ENCODE measurements around the gene TMEM179. TPM values are rescaled to one million over a fixed set of nuclear protein-coding genes. Genes with fewer than 3 reads are reported as not detected.

TMEM179 gene
- total RNA-seq, 1 experiment from 2014 or later, result not detected

DNA sequence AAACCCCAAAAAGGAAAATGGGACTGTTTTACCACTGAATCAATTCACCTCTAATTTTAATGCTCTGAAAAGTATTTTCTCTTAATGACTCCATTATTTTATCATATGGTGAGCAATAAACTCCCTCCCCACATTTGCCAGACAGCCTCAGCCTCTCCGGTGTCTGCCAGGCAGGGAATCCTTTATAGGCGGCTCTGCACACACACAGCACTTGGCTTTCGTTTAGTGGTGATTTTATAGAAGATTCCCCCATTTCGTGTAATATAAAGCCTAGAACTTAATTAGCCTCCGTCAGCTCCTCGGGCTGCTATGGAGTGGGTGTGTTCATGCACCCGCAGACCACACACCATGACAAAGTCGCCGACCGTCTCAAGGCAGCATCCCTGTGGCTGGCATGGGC, 35.1 kb downstream of the TMEM179 start:
- Histone ChIP-seq H3K9ac (ENCODE audit: low read length) (no peak overlapping the region), H4K20me1 (ENCODE audit: low read length) (no peaks in the 10 kb centered on the region), H3K9me2 (replicated peaks; ENCODE audit: low read length) (no peaks in the 10 kb centered on the region), H3K36me3 (ENCODE audit: low read depth, low read length) (no peaks in the 10 kb centered on the region), H3K4me3 (ENCODE audit: low read length) (no peak overlapping the region), H2AFZ (ENCODE audit: low read length) (no peak overlapping the region), H3F3A (ENCODE audit: low read length, unreplicated experiment) (no peaks in the 10 kb centered on the region), H3K27ac (ENCODE audit: low read length) (no peak overlapping the region), H3K27me3 (ENCODE audit: low read length) (peaks cover 71% of the 10 kb centered on the region), H3K79me2 (ENCODE audit: low read length) (no peaks in the 10 kb centered on the region), H3K4me1 (ENCODE audit: insufficient read depth, low read length) (no peaks in the 10 kb centered on the region), H3K4me2 (ENCODE audit: low read length) (no peak overlapping the region), H3K9me3 (ENCODE audit: low read length) (no peaks in the 10 kb centered on the region)
- CTCF ChIA-PET, result no interaction called here
- ATAC-seq (no peak), DNase-seq (no peak)
- POLR2A ChIA-PET (ENCODE audit: unreplicated experiment), result no interaction called here
- no TSS peak for BruUV-seq (replicated peaks)
- intact Hi-C loops (cut with micrococcal nuclease), result no loop called here
- no peak for TF ChIP-seq EZH2 (IDR thresholded peaks at IDR 0.05; ENCODE audit: low read length, unreplicated experiment)

DNA sequence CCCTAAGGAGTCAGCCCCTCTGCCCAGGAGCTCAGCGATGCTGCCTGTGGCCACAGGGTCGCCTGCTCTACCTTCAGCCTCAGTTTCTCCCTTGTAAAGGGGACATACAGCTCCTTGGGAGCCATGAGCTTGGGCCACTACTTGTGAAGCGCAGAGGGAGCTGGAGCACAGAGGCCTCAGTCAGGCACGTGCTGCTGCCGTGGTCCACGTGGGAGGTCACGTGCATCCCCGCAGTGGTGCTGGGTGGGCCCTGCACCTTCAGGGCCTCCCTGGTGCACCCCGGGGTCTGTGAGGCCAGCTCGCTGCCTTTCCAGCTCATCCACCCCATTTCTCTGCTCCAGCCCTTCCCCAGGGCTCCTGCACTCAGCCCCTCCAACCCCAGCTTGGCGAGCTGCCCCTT, 36.0 kb downstream of the TMEM179 start:
- Histone ChIP-seq H2AFZ (ENCODE audit: low read length) (no peak overlapping the region), H3K4me2 (ENCODE audit: low read length) (no peak overlapping the region), H3K27me3 (ENCODE audit: low read length) (peaks cover 75% of the 10 kb centered on the region), H3K9me2 (replicated peaks; ENCODE audit: low read length) (no peaks in the 10 kb centered on the region), H3K36me3 (ENCODE audit: low read depth, low read length) (no peaks in the 10 kb centered on the region), H3F3A (ENCODE audit: low read length, unreplicated experiment) (no peaks in the 10 kb centered on the region), H3K9ac (ENCODE audit: low read length) (no peak overlapping the region), H3K79me2 (ENCODE audit: low read length) (no peaks in the 10 kb centered on the region), H4K20me1 (ENCODE audit: low read length) (no peaks in the 10 kb centered on the region), H3K9me3 (ENCODE audit: low read length) (no peaks in the 10 kb centered on the region), H3K27ac (ENCODE audit: low read length) (no peak overlapping the region), H3K4me3 (ENCODE audit: low read length) (no peak overlapping the region), H3K4me1 (ENCODE audit: insufficient read depth, low read length) (no peaks in the 10 kb centered on the region)
- DNase-seq (no peak), ATAC-seq (no peak)
- BruUV-seq (replicated peaks), result no TSS peak
- CTCF ChIA-PET, result no interaction called here
- POLR2A ChIA-PET (ENCODE audit: unreplicated experiment), result no interaction called here
- intact Hi-C loops (cut with micrococcal nuclease), result no loop called here
- no peak for TF ChIP-seq EZH2 (IDR thresholded peaks at IDR 0.05; ENCODE audit: low read length, unreplicated experiment)
- TF ChIP-seq, protein P1, sequence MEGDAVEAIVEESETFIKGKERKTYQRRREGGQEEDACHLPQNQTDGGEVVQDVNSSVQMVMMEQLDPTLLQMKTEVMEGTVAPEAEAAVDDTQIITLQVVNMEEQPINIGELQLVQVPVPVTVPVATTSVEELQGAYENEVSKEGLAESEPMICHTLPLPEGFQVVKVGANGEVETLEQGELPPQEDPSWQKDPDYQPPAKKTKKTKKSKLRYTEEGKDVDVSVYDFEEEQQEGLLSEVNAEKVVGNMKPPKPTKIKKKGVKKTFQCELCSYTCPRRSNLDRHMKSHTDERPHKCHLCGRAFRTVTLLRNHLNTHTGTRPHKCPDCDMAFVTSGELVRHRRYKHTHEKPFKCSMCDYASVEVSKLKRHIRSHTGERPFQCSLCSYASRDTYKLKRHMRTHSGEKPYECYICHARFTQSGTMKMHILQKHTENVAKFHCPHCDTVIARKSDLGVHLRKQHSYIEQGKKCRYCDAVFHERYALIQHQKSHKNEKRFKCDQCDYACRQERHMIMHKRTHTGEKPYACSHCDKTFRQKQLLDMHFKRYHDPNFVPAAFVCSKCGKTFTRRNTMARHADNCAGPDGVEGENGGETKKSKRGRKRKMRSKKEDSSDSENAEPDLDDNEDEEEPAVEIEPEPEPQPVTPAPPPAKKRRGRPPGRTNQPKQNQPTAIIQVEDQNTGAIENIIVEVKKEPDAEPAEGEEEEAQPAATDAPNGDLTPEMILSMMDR (conservative IDR thresholded peaks at IDR 0.05; ENCODE audit: low read depth, low read length), result no peak
- TF ChIP-seq EZH2phosphoT487 (IDR thresholded peaks at IDR 0.05; ENCODE audit: borderline replicate concordance, low read length), result no peak

DNA sequence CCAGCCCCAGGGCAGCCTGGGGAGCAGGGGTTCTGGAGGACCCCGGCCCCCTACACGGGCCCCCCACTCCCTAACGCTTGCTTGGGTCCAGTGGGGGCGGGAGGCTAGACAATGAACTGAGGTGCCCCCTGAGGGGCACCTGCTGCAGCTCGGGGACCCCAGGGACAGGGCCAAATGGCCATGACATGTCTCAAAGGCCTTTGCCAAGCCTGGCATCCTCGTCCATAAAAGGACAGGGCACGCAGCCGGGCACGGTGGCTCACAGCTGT, 36.7 kb downstream of the TMEM179 start:
- Histone ChIP-seq H3K27ac (ENCODE audit: low read length) (no peak overlapping the region), H2AFZ (ENCODE audit: low read length) (no peak overlapping the region), H3K9me2 (replicated peaks; ENCODE audit: low read length) (no peaks in the 10 kb centered on the region), H3K79me2 (ENCODE audit: low read length) (no peaks in the 10 kb centered on the region), H3K4me3 (ENCODE audit: low read length) (no peak overlapping the region), H3K27me3 (ENCODE audit: low read length) (peaks cover 72% of the 10 kb centered on the region), H3K4me2 (ENCODE audit: low read length) (no peak overlapping the region), H3K4me1 (ENCODE audit: insufficient read depth, low read length) (no peaks in the 10 kb centered on the region), H3K9me3 (ENCODE audit: low read length) (no peaks in the 10 kb centered on the region), H4K20me1 (ENCODE audit: low read length) (no peaks in the 10 kb centered on the region), H3K9ac (ENCODE audit: low read length) (no peak overlapping the region), H3K36me3 (ENCODE audit: low read depth, low read length) (no peaks in the 10 kb centered on the region), H3F3A (ENCODE audit: low read length, unreplicated experiment) (no peaks in the 10 kb centered on the region)
- TF ChIP-seq EZH2phosphoT487 (IDR thresholded peaks at IDR 0.05; ENCODE audit: borderline replicate concordance, low read length), result no peak
- TF ChIP-seq, protein P1 (conservative IDR thresholded peaks at IDR 0.05; ENCODE audit: low read depth, low read length), result no peak
- ChIA-PET CTCF (no interaction called here), POLR2A (ENCODE audit: unreplicated experiment) (no interaction called here)
- intact Hi-C loops (cut with micrococcal nuclease), result no loop called here
- no TSS peak for BruUV-seq (replicated peaks)
- ATAC-seq (no peak), DNase-seq (no peak)
